ENCODE measurements around the gene MTR. TPM values are rescaled to one million over a fixed set of nuclear protein-coding genes. Genes with fewer than 3 reads are reported as not detected.

Gene MTR
- total RNA-seq, 1 donor from 2014 or later: 11.3 TPM

- ATAC-seq: no peak
Measured at GRCh38 chr1:236865818-236866155, 70.7 kb downstream of the MTR start.

GRCh38 chr1:236868625-236869467, 73.8 kb downstream of the MTR start:
- ATAC-seq: peak; percentile 71

GRCh38 chr1:236869911-236870310, 74.8 kb downstream of the MTR start:
- no peak for ATAC-seq

GRCh38 chr1:236870721-236871120, 75.6 kb downstream of the MTR start:
- ATAC-seq: no peak

- ATAC-seq: no peak
Measured at GRCh38 chr1:236872075-236872666, 77.1 kb downstream of the MTR start.

- no peak for ATAC-seq
Measured at GRCh38 chr1:236875975-236876374, 80.9 kb downstream of the MTR start.

- no peak for ATAC-seq
Measured at GRCh38 chr1:236877661-236878060, 82.6 kb downstream of the MTR start.

- no peak for ATAC-seq
Measured at GRCh38 chr1:236880209-236880608, 85.1 kb downstream of the MTR start.

GRCh38 chr1:236882678-236883077, 87.6 kb downstream of the MTR start:
- ATAC-seq: no peak

- ATAC-seq: no peak
Measured at GRCh38 chr1:236886199-236886598, 91.1 kb downstream of the MTR start.

GRCh38 chr1:236887081-236887480, 92.0 kb downstream of the MTR start:
- ATAC-seq: no peak

- ATAC-seq: no peak
Measured at GRCh38 chr1:236888126-236888525, 93.0 kb downstream of the MTR start.

GRCh38 chr1:236888903-236889302, 93.8 kb downstream of the MTR start:
- ATAC-seq: no peak

GRCh38 chr1:236890152-236891056, 95.3 kb downstream of the MTR start:
- ATAC-seq: peak; percentile 21

- ATAC-seq: no peak
Measured at GRCh38 chr1:236893626-236894545, 98.8 kb downstream of the MTR start.

GRCh38 chr1:236895665-236896387, 100.7 kb downstream of the MTR start:
- no peak for ATAC-seq

- no peak for ATAC-seq
Measured at GRCh38 chr1:236896716-236897115, 101.6 kb downstream of the MTR start.

- ATAC-seq: peak; percentile 93
Measured at GRCh38 chr1:236904892-236905741, 110.0 kb downstream of the MTR start.

GRCh38 chr1:236907205-236907604, 112.1 kb downstream of the MTR start:
- no peak for ATAC-seq

GRCh38 chr1:236908669-236909068, 113.6 kb downstream of the MTR start:
- no peak for ATAC-seq
